Measurements from ENCODE around the gene PTPN3. TPM values are rescaled to one million over a fixed set of nuclear protein-coding genes. Genes with fewer than 3 reads are reported as not detected.
"Not testable (repeated sequence)": the region's sequence is repeated elsewhere in the genome, so short reads cannot be mapped to it uniquely, and the experiment has no call there.

PTPN3 gene
- polyA plus RNA-seq, 4 donors: 15.3 to 43.5 (median 34.0) TPM

GRCh38 chr9:109534151-109534550 is 36.0 kb upstream of the PTPN3 start:
- FAIRE-seq (no peak), DNase-seq (no peak)
- 94 to 95% (median 95%) methylated on average over 36 of the region's 36 CpGs for WGBS, 3 donors
- H3K27ac ChIP-seq (ENCODE audit: low read depth in 1 of 3, low read length in 2 of 3): no peak overlapping the region
- H3K4me1 ChIP-seq (ENCODE audit: control insufficient read depth in 3 of 3, insufficient read depth in 2 of 3, low read depth in 1 of 3, low read length in 2 of 3): no peaks in the 10 kb centered on the region
- H3K9me3 ChIP-seq (ENCODE audit: control insufficient read depth in 2 of 2, insufficient read depth in 1 of 2, low read depth in 1 of 2, low read length in 1 of 2): peaks cover 0 to 5% of the 10 kb centered on the region in 2 donors
- H3K36me3 ChIP-seq (ENCODE audit: control insufficient read depth in 3 of 3, insufficient read depth in 2 of 3, low read depth in 1 of 3, low read length in 3 of 3): no peaks in the 10 kb centered on the region
- H3K27me3 ChIP-seq (ENCODE audit: control insufficient read depth in 3 of 3, insufficient read depth in 3 of 3, low read length in 3 of 3): peaks cover 0 to 3% (median 0%) of the 10 kb centered on the region in 3 donors
- no peak overlapping the region for H3K4me3 ChIP-seq (ENCODE audit: low read depth in 1 of 3, low read length in 3 of 3)

- not testable (repeated sequence) for H3K4me3 ChIP-seq (ENCODE audit: low read depth in 1 of 3, low read length in 3 of 3); H3K36me3 ChIP-seq (ENCODE audit: control insufficient read depth in 3 of 3, insufficient read depth in 2 of 3, low read depth in 1 of 3, low read length in 3 of 3); FAIRE-seq; H3K27me3 ChIP-seq (ENCODE audit: control insufficient read depth in 3 of 3, insufficient read depth in 3 of 3, low read length in 3 of 3); H3K27ac ChIP-seq (ENCODE audit: low read depth in 1 of 3, low read length in 2 of 3); DNase-seq; H3K4me1 ChIP-seq (ENCODE audit: control insufficient read depth in 3 of 3, insufficient read depth in 2 of 3, low read depth in 1 of 3, low read length in 2 of 3); H3K9me3 ChIP-seq (ENCODE audit: control insufficient read depth in 2 of 2, insufficient read depth in 1 of 2, low read depth in 1 of 2, low read length in 1 of 2)
- WGBS, 3 donors: 65 to 83% (median 79%) methylated on average over 11 to 13 of the region's 13 CpGs
Observed at GRCh38 chr9:109532652-109533051, 34.5 kb upstream of the PTPN3 start.

GRCh38 chr9:109522106-109522505 is 24.0 kb upstream of the PTPN3 start:
- DNase-seq: peak in 1 of 2 donors; percentile 63
- WGBS, 3 donors: 77 to 80% (median 80%) methylated on average over 6 of the region's 6 CpGs
- Histone ChIP-seq H3K27me3 (ENCODE audit: control insufficient read depth in 3 of 3, insufficient read depth in 3 of 3, low read length in 3 of 3) (no peaks in the 10 kb centered on the region), H3K9me3 (ENCODE audit: control insufficient read depth in 2 of 2, insufficient read depth in 1 of 2, low read depth in 1 of 2, low read length in 1 of 2) (no peaks in the 10 kb centered on the region), H3K4me1 (ENCODE audit: control insufficient read depth in 3 of 3, insufficient read depth in 2 of 3, low read depth in 1 of 3, low read length in 2 of 3) (peaks cover 0 to 16% (median 0%) of the 10 kb centered on the region in 3 donors), H3K36me3 (ENCODE audit: control insufficient read depth in 3 of 3, insufficient read depth in 2 of 3, low read depth in 1 of 3, low read length in 3 of 3) (no peaks in the 10 kb centered on the region), H3K4me3 (ENCODE audit: low read depth in 1 of 3, low read length in 3 of 3) (no peak overlapping the region), H3K27ac (ENCODE audit: low read depth in 1 of 3, low read length in 2 of 3) (peak overlapping the region in 1 of 3 donors; percentile 49)
- FAIRE-seq: no peak

DNA sequence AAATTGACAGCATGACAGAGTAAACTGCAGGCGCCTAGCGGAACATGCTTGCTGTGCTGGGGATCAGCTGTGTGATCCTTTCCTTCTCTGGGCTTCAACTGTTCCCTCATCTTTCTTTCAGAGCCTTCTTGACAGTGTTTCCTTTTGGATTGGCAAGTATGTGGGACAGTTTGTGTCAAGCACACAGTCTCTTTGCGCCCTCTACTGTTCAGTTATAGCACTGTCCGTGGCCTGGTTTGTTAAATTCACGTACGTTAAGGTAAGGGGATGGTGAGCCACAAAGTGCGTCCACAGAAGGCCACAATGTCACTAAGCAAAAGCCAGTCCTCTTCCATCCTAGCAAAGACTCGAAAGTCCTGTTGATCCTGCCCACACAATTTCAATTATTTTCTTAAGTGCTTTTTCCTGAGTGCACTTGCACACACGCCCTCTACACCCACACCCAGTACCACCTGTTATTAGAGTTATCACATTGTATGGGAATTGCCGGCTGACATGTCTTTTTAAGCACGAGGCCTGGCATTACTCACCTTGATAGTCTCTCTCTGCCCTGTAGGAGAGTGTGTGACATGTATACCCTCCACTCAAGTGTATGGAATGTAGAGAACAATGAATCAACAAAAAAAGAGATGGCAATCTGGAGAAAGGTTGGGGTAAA is 22.5 kb upstream of the PTPN3 start:
- H3K4me1 ChIP-seq (ENCODE audit: control insufficient read depth in 3 of 3, insufficient read depth in 2 of 3, low read depth in 1 of 3, low read length in 2 of 3): peaks cover 0 to 16% (median 0%) of the 10 kb centered on the region in 3 donors
- no peak overlapping the region for H3K4me3 ChIP-seq (ENCODE audit: low read depth in 1 of 3, low read length in 3 of 3)
- H3K9me3 ChIP-seq (ENCODE audit: control insufficient read depth in 2 of 2, insufficient read depth in 1 of 2, low read depth in 1 of 2, low read length in 1 of 2): no peaks in the 10 kb centered on the region
- 9 to 16% (median 13%) methylated on average over 11 of the region's 11 CpGs for WGBS, 3 donors
- peak; percentile 77 to 87 for DNase-seq
- H3K27ac ChIP-seq (ENCODE audit: low read depth in 1 of 3, low read length in 2 of 3): no peak overlapping the region
- no peaks in the 10 kb centered on the region for H3K27me3 ChIP-seq (ENCODE audit: control insufficient read depth in 3 of 3, insufficient read depth in 3 of 3, low read length in 3 of 3)
- no peak for FAIRE-seq
- H3K36me3 ChIP-seq (ENCODE audit: control insufficient read depth in 3 of 3, insufficient read depth in 2 of 3, low read depth in 1 of 3, low read length in 3 of 3): no peaks in the 10 kb centered on the region

GRCh38 chr9:109519366-109519765 is 21.3 kb upstream of the PTPN3 start:
- 31 to 62% (median 41%) methylated on average over 5 of the region's 5 CpGs for WGBS, 3 donors
- Histone ChIP-seq H3K27me3 (ENCODE audit: control insufficient read depth in 3 of 3, insufficient read depth in 3 of 3, low read length in 3 of 3) (no peaks in the 10 kb centered on the region), H3K27ac (ENCODE audit: low read depth in 1 of 3, low read length in 2 of 3) (no peak overlapping the region), H3K9me3 (ENCODE audit: control insufficient read depth in 2 of 2, insufficient read depth in 1 of 2, low read depth in 1 of 2, low read length in 1 of 2) (no peaks in the 10 kb centered on the region), H3K36me3 (ENCODE audit: control insufficient read depth in 3 of 3, insufficient read depth in 2 of 3, low read depth in 1 of 3, low read length in 3 of 3) (no peaks in the 10 kb centered on the region), H3K4me1 (ENCODE audit: control insufficient read depth in 3 of 3, insufficient read depth in 2 of 3, low read depth in 1 of 3, low read length in 2 of 3) (peaks cover 0 to 16% (median 0%) of the 10 kb centered on the region in 3 donors), H3K4me3 (ENCODE audit: low read depth in 1 of 3, low read length in 3 of 3) (no peak overlapping the region)
- FAIRE-seq (no peak), DNase-seq (peak in 1 of 2 donors; percentile 22)

GRCh38 chr9:109518621-109519335 is 20.7 kb upstream of the PTPN3 start:
- Histone ChIP-seq H3K27ac (ENCODE audit: low read depth in 1 of 3, low read length in 2 of 3) (no peak overlapping the region), H3K4me3 (ENCODE audit: low read depth in 1 of 3, low read length in 3 of 3) (no peak overlapping the region), H3K27me3 (ENCODE audit: control insufficient read depth in 3 of 3, insufficient read depth in 3 of 3, low read length in 3 of 3) (no peaks in the 10 kb centered on the region), H3K9me3 (ENCODE audit: control insufficient read depth in 2 of 2, insufficient read depth in 1 of 2, low read depth in 1 of 2, low read length in 1 of 2) (no peaks in the 10 kb centered on the region), H3K4me1 (ENCODE audit: control insufficient read depth in 3 of 3, insufficient read depth in 2 of 3, low read depth in 1 of 3, low read length in 2 of 3) (peaks cover 0 to 16% (median 0%) of the 10 kb centered on the region in 3 donors), H3K36me3 (ENCODE audit: control insufficient read depth in 3 of 3, insufficient read depth in 2 of 3, low read depth in 1 of 3, low read length in 3 of 3) (no peaks in the 10 kb centered on the region)
- FAIRE-seq (no peak), DNase-seq (no peak)
- 80 to 86% (median 85%) methylated on average over 4 of the region's 4 CpGs for WGBS, 3 donors

DNA sequence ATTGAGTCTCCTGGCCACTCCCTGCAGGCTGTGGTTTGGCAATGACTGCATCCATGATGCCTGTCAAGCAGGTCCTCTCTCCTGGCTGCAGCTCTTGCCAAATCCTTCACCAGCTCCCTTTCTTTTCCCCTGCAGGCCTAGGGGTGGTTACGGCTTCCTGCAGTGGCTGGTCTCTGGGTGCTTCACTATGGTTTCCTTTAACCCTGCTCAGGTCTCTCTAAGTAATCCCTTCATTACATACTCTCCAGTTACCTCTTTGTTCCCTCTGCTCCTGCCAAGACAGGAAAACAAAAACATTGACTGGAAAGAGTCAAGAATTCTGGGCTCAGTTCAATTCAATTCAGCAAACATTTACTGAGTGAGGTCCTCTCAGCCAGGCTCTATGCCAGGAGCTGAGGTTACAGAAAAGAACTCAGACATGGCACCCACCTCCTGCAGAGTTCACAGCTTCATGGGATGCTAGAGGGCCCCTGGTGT is 19.8 kb upstream of the PTPN3 start:
- 87 to 89% (median 88%) methylated on average over 1 of the region's 1 CpG for WGBS, 3 donors
- H3K27me3 ChIP-seq (ENCODE audit: control insufficient read depth in 3 of 3, insufficient read depth in 3 of 3, low read length in 3 of 3): no peaks in the 10 kb centered on the region
- no peaks in the 10 kb centered on the region for H3K9me3 ChIP-seq (ENCODE audit: control insufficient read depth in 2 of 2, insufficient read depth in 1 of 2, low read depth in 1 of 2, low read length in 1 of 2)
- FAIRE-seq (no peak), DNase-seq (no peak)
- no peaks in the 10 kb centered on the region for H3K36me3 ChIP-seq (ENCODE audit: control insufficient read depth in 3 of 3, insufficient read depth in 2 of 3, low read depth in 1 of 3, low read length in 3 of 3)
- H3K4me3 ChIP-seq (ENCODE audit: low read depth in 1 of 3, low read length in 3 of 3): no peak overlapping the region
- peaks cover 0 to 16% (median 0%) of the 10 kb centered on the region in 3 donors for H3K4me1 ChIP-seq (ENCODE audit: control insufficient read depth in 3 of 3, insufficient read depth in 2 of 3, low read depth in 1 of 3, low read length in 2 of 3)
- no peak overlapping the region for H3K27ac ChIP-seq (ENCODE audit: low read depth in 1 of 3, low read length in 2 of 3)

DNA sequence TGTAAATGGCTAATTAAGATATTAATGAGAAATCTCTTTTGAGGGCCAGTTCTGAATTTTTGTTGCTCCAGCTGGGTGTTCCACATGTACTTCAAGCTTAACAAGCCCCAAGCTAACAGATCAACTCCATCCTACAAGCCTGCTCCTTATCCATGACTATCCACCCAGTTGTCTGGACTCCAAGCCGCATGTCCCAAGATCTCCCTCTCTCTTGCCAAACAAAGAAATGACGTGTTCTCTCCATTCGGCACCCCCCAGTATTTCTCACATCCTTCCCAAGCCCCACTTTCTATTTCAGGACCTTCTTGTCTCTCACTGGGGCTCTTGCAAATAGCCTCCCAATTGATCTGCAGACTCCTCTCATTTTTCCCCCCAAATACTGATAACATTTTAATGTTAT is 15.8 kb upstream of the PTPN3 start:
- Histone ChIP-seq H3K27me3 (ENCODE audit: control insufficient read depth in 3 of 3, insufficient read depth in 3 of 3, low read length in 3 of 3) (no peaks in the 10 kb centered on the region), H3K4me1 (ENCODE audit: control insufficient read depth in 3 of 3, insufficient read depth in 2 of 3, low read depth in 1 of 3, low read length in 2 of 3) (no peaks in the 10 kb centered on the region), H3K4me3 (ENCODE audit: low read depth in 1 of 3, low read length in 3 of 3) (no peak overlapping the region), H3K36me3 (ENCODE audit: control insufficient read depth in 3 of 3, insufficient read depth in 2 of 3, low read depth in 1 of 3, low read length in 3 of 3) (no peaks in the 10 kb centered on the region), H3K27ac (ENCODE audit: low read depth in 1 of 3, low read length in 2 of 3) (no peak overlapping the region), H3K9me3 (ENCODE audit: control insufficient read depth in 2 of 2, insufficient read depth in 1 of 2, low read depth in 1 of 2, low read length in 1 of 2) (no peaks in the 10 kb centered on the region)
- FAIRE-seq: no peak
- 85 to 90% (median 85%) methylated on average over 3 of the region's 3 CpGs for WGBS, 3 donors
- no peak for DNase-seq

All from small intestine (tissue), 7 donors.